ENCODE measurements around the gene PTK6.

PTK6 gene

DNA sequence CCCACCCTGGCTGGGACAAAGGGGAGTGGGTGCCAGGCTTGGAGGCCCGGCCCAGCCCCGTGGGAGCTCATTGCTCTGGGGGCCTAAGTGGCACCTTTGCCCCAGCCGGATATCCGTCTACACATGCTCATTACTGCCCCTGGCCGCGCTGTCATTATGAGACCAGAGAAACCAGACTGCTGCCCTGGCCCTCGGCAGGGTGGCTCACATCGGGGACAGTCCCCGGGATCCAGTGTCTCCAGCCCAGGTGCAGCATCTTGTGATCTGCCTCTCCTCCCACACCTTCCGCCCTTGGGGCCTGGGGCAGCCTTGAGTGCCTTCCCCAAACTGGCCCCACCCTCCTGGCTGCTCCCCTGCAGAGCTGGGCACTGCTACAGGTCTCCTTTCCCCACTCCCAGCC, 5.5 kb upstream of the PTK6 start:
- DNase-seq = no peak

DNA sequence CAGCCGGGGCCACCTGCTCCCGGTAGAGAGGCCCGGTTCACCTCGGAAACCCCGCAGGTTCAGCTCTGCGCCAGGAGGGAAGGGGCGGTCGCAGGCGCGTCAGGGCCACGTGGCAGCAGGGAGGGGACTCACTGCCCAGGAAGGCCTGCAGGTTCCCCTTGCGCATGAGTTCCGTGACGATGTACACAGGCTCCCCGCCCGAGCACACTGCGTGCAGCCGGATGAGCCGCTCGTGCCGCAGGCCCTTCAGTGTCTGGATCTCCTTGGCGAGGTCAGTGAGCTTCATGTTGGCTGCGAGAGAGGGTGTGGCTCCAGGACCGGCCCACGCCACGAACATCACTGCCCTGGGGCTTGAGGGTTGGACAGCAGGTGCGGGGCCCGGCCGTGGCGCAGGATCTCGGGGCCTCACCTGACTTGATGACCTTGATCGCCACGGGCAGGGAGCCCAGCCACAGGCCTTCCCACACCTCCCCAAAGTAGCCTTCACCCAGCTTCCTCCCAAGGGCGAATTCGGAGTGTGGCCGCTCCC, 4.9 kb upstream of the PTK6 start:
- DNase-seq = no peak

DNA sequence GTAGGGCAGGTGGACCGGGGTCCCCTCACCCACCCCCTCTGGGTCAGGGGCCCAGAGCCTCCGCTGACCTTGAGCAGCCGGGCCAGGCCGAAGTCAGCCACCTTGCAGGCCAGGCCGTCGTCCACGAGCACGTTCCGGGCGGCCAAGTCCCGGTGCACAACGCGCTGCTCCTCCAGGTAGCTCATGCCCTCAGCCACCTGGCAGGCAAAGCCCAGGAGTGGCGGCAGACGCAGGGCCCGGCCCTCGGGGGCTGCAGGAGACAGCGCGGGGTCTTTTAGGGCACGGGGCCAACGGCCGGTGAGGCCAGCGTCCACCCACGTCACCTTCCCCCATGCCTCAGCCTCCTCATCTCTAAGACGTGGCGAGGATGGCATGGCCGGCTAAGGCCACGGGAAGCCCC, 4.2 kb upstream of the PTK6 start:
- DNase-seq = no peak

DNA sequence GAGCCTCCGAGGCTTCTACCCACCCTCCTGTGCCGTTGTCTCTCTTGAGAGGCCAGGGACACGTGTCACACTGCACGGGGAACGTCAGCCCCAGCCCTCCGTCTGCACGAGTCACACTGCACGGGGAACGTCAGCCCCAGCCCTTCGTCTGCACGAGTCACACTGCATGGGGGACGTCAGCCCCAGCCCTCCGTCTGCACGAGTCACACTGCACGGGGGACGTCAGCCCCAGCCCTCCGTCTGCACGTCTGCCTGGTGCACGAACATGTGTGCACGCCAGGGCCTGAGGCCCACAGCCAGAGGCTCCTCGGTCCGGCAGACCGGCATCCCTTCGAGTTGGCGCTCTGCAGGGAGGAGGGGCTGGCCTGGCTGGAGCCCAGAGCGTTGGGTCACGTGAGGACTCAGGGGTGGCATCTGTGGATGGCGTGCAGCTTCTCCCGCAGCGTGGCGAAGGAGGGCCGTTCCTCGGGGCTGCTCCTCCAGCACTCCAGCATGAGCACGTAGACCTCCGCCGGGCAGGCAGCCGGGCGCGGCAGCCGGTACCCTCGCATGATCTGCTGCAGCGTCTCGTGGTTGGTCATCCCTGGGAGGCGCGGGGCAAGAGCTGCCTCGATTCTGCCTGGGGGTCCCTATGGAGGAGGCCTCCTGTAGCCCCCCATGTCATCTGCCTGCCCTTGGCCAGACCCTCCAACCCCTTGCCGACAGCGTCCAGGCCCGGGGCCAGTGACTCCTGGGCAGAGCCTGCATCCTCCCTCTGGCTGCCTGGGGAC, 3.4 kb upstream of the PTK6 start:
- peak; percentile 63 to 72 (median 71) for DNase-seq

DNA sequence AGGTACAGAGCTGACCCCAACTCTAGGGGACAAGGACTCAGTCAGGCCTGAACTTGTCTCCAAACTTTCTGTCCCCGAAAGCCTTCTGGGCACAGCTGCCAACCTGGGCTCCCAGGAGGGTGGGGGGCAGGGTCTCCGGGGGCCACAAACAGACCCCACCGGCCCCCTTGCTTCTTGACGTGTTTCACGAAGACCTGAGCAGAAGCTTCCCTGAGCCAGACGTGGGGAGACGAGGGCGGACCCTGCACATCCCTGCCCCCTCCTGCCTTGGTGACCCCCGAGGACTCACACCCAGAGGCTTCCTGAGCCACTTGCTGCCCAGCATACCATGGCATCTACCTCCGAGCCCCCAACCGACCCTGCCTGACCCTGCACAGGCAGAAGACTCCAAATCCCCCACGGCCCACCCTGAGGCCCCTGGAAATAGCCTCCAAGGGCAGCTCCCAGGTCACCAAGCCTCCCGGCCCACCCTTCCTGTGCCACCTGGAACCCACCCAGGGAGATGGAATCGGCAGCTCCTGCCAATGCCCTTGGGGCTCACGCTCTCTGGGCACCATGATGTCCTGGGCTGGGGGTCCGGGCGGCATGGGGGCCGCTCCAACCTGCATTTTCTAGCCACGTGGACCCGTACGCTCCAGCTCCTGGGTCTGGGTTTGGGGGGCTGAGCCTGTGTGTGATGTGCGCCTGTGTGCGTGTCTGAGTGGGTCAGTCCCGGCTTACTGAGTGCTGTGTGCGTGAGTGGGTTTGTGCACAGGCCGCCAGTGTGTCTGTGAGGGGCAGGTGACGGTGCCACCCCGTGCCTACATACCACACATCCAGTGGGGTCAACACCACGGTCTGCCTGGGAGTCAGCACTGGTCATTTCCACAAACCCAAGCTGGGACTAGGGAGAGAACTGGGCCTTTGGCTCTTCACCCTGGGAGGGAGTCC, 2.5 kb upstream of the PTK6 start:
- DNase-seq = no peak

DNA sequence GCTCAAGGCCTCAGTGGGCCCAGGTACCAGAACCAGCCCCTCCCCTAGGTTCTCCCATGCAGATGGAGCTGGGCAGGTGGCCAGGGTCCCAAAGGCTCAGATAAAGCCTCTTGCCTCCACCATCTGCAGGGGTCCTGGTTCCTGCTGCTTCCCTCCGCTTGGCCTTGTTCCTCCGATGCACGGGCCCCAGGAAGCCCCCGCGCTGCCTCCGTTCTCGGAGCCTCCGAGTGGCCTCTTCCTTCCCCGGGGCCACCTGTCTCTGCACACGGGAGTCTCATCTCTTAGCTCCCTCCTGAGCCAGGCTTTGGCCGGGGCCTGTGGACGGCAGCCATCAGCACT, 1.9 kb upstream of the PTK6 start:
- DNase-seq = no peak

DNA sequence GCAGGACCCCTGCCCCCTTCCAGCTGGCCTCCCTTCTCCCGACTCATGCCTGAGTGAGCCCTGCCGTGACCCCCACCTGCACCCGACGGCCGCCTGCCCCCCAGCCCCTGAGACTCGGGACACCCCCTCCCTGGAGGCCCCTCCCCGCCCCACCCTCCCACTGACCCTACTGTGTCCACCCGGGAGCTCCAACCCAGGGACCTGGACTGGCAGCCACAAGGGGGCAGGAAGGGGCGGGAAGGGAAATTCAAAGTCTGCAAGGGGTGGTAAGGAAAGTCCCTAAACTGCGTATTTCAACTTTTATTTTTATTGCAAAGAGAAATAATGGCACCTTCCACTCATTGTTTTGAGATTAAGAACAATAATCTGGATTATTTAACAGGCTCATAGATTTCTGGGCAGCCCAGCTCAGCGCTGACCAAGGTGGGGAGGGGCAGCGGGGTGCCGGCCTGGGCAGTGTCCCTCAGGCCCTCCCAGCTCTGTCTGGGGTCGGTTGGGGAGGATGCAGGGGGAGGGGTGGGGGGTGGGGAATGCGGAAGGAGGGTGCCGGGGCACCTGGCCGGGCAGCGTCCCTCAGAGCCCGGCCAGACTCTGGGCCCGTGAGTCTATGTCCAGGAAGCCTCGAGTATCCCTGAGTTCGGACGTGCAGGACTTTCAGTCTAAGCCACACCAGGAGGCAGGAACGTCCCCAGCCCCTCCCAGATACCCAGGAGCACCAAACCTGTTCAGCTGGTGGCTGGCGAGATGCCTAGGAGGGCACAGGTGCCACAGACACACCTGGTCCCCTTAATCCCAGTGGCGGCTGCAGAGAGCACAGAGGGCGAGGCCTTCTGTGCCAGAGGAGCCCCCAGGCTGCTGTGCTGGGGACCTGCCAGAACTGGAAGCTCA, 1.3 kb upstream of the PTK6 start:
- DNase-seq = peak; percentile 76 to 87 (median 81)

DNA sequence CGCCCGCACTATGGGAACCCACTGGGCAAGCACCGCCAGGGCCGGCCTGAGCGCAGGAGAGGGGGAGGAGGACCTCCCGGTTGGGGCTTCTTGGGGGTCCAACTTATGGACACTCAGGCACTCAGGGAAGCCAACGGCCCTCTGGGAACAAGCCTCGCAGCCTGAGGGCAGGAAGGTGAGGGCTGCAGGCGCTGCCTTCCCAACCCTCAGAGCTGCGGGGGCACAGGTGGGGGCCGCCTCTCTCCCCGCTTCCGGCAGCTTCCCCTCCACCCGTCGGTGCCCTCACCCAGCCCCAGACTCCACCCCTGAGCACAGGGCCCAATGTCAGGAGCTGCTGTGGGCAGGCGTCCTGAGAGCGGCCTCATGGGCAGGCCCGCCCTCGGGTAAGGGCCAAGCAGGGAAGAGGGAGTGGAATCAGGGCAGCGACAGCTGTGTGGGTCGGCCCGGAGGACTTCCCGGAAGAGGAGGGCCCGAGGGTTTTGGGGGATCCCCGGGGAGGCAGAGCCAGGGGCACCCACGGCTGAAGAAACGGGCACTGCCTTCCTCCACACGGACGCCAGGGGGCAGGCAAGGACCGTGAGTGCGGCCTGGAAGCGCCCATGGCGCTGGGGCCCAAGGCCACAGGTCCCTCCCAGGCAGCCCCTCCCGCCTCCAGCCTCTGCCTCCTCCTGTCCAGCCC, 488 bp upstream of the PTK6 start:
- peak; percentile 98 to 99 (median 98) for DNase-seq

DNA sequence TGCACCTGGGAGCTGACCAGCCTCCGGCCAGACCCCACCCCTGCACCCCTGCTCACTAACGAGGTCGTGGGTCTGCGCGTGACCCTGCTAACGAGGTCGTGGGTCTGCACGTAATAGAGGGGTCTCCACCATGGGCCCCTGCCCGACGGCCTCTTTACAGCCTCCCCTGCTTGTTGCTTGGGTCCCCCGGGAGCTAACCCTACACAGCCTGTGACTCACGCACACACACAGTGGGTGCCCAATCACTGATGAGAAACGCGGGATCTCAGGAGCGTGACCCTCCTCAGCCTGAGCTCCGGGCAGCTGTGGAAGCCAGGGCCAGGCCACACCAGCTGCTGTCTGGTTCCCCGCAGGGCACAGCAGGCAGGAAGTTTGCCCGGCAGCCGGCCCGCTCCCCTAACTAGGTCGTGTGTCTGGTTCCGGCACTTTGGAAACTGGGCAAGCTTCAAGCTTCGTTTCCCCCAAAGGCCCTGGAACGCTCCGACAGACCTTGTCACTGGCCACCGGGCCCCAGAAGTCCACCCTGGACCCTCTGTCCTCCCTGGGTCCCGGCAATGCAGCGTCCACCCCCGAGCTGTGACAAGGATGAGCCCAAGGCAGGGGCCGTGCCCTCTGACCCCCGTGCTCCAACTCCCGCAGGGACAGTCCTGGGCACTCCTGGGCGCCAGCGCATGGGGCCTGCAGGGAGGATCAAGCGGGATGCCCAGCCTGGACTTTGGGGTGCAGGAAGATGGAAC, 767 bp downstream of the PTK6 start:
- peak in 1 of 3 donors; percentile 34 for DNase-seq

DNA sequence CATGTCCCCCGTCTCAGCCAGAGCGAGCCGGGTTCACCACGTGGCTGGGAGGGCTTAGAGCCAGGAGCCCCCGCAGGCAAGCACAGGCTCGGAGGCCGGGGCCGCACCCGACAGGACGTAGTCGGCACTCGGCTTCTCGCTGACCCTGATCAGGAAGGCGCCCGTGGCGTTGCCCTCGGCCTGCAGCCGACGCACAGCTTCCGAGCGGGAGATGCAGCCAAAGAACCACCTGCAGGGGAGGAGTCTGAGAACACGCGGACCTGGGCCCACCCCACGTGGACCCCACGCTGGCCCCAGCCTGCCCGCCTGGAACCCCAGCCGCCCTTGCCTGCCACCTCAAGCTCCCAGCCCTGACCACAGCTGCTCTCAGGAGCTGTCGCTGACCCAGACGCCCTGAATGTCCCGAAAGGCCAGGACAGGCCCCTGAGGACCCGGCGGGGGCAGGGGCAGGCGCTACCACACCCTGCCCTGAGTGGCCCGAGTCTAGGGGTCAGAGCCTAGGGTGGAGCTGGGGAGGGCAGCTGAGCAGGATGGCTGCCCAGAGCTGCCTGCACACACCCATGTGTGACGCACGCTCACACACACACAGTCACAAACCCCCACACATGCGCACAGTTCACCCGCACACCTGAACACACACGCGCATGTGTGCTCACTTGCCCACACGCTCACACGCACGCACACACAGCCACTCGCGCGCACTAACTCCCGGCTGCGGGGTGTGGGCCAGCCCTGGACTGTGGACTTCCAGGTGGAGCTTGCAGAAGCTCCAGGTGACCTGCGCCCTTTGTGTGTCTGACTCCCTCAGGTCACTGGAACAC, 2.1 kb downstream of the PTK6 start:
- no peak for DNase-seq

DNA sequence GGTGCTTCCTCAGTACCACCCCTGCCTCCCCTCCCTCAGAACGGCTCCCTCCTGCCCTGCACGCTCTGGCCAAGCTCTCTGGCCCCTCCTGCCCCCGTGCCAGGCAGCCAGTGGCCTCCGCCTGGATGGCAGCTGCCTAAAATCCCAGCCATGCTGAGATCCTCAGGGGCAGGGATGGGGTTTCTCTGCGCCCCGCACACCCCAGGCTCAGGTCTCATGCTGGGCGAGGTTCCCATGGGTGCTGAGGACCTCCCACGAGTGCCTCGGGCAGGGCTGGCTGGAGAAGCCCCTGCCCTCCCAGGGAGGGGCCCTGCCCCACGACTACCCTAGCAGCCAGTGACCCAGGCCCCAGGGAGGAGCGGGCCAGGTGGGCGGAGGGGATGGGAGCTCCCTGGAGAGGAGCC, 2.7 kb downstream of the PTK6 start:
- no peak for DNase-seq

DNA sequence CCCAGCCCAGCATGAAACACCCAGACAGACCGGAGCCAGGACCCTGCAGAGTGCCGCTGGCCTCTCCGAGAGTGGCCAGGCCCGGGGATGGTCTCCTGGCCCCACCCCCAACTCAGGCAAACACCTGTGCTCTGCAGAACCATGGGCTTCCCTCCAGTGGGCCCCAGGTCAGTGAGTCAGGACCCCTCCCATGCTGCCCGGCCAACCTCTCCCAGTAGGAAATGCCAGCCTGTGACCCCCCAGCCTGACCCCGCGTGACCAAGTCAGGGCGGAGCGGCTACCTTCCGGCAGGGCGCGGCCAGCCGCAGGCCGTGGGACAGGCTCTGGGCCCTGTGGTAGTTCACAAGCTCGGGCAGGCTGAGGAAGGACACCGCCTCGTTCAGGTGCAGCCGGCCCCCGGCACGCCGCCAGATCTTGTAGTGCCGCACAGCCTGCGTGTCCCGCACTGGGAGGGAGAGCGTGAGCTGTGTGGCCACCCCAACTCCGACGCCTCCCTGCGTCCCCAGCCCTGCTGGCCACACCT, 3.2 kb downstream of the PTK6 start:
- DNase-seq = no peak

DNA sequence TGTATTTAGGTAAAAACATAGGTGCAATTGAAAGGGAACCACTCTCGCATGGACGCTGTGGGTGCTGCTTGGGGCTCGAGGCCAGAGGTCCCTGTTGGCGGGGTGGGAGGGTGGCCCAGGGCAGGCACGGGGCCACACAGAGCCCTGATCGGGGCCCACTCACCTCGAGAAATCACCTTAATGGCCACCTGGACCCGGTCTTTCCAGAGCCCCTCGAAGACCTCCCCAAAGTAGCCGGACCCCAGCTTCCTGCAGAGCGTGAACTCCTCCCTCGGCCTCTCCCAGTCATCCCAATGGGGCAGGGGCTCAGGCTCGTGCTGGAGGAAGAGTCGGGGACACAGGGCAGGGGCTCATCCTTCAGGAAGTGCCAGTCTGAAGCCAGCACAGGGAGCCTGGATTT, 3.8 kb downstream of the PTK6 start:
- no peak for DNase-seq

DNA sequence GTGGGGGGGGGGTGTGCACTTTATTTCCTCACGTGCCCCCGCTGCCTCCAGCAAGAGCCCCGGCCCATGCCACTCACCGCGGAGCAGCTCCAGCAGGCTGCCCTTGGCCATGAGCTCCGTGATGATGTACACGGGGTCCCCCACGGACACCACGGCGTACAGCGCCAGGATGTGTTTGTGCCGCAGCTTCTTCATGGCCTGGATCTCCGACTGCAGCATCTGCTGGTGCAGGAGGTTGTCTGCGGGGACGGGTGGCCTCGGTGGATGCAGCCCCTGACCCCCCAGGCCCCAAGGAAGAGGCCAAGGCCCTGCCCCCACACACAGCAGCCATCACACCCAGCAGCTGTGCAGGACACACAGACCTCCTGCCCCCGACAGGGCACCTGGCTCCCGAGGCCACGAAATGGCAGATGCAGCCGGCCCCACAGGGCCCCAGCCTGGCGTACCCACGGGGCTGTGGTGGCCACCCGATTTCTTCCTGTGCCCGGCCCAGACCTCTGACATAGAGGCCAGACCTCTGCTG, 4.7 kb downstream of the PTK6 start:
- no peak for DNase-seq

DNA sequence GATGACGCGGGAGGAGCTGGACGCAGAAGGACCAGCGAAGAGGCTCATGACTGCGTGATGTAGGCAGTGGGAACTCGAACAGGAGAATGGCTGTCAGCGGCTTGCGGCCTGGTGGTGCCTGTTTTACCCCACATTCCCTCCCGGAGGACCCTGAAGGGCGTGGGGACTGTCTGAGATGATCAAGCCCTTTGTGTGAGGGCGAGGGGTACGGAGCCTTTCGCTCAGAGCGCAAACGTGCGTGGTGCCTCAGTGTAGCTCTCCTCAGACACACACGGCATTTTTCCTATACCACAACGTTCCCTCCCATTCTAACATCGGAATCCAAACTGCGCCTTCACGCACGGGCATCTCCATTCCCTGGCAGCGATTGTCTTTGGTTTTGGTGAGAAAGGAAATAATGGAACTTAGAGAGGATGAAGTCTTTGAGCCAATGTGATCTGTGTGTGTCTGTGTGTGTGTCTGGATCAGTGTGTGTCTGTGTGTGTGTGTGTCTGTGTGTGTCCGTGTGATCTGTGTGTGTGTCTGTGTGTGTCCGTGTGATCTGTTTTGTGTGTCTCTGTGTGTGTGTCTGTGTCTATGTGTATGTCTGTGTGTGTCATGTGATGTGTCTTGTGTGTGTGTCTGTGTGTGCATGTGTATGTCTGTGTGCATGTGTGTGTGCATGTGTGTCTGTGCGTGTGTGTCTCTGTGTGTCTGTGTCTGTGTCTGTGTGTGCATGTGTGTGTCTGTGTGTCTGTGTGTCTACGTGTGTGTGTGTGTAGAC, 5.3 kb downstream of the PTK6 start:
- DNase-seq = no peak

DNA sequence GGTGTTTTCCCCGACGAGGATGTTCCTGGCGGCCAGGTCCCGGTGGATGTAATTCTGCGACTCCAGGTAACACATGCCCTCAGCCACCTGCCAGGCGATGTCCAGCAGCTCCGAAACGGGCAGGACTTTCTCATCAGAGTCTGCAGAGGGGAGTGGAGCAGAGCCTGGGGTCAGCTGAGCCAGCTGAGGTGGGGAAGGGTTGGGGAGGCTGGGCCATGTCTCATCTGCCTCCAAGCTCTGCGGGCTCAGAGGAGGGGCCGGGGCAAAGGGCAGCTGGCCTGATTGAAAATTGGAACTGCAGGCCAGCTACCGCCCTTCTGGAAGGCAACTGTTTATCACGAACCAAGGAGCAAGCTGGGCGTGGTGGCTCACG, 6.4 kb downstream of the PTK6 start:
- no peak for DNase-seq

DNA sequence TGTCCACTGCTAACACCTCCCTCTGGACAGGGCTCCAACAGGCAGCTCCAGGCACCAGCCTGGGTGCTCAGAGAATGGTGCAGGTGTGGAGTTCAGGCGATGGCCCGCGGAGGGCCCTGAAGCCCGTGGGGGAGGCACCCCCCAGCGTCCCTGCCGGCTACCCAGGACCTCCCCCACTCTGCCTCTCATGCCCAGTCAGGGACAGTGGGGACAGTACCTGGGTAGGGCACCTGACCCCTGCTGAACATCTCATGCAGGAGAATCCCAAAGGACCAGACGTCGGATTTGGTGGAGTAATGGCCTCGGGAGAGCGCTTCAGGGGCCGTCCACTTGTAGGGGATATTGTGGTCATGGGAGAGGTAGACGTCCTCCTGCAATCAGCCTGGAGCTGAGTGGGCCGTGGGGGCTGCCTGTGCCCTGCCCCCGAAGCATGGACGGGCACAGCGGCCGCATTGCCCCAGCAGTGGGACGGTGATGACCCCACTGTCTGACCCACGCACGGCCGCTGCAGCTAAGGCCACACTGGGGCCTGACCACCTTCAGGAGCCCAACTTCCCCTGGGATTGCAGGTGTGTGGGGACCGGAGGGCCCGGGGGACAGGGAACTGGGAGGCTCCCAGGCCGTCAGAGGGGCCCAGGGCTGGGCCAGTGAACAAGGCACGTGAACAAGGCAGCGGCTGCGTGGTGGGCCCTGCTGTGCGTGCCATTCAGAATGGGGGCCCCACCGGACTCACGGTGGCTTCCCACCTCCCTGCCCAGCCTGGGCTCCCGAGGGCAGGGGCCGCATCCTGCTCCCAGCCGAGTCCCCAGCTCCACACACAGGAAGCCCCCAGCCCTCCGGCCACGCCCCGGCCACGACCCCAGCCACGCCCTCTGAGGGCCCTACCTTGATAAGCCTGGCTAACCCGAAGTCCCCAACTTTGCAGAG, 7.1 kb downstream of the PTK6 start:
- DNase-seq = no peak

DNA sequence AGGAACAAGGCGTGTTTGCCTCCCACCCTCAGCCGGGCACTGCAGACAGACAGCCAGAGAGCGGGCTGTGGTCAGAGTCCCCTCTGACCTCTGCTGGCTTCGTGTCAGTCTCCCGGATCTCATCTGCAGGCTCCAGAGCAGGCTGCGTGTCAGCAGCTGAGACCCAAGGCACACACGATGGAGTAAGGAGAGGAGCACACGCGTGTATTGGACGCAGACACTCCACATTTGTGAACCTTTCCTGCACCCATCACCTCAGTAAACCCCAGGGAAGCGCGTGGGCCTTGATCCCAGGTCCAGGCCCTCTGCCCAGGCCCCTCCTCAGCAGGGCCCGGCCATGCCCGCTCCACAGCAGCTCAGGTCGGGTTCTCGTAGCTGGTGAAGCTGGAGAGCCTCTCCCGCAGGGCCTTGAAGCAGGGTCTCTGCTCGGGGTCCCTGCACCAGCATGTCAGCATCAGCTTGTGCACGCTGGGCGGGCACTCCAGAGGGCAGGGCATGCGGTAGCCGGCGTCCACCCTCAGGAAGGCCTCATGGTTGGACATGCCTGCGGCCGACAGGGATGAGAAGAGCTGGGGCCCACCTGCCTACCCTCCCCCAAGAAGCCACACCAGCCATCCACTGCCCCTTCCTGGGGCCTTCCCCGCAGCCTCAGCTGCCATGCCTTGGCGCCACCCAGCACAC, 7.9 kb downstream of the PTK6 start:
- DNase-seq = no peak
